Testis (tissue), 3 donors: ENCODE data around the gene GSTA3. TPM values are rescaled to one million over a fixed set of nuclear protein-coding genes. Genes with fewer than 3 reads are reported as not detected.
"Not testable (repeated sequence)": the region's sequence is repeated elsewhere in the genome, so short reads cannot be mapped to it uniquely, and the experiment has no call there.

ENCODE experiments used
- DNase-seq: peaks from one replicate; pipeline ENCODE4 v3.0.0-alpha.2; 2019
- H3K27ac ChIP-seq, 2 donors: fragments of 200-600 bp; sonication (generic); one replicate each; pipeline ENCODE4 v1.5.1; 2019
- H3K27me3 ChIP-seq: fragments of 200-600 bp; sonication (generic); one replicate; pipeline ENCODE4 v1.5.1; 2019
- H3K36me3 ChIP-seq: fragments of 200-600 bp; sonication (generic); one replicate; pipeline ENCODE4 v1.5.1; 2017; ENCODE audit warnings: low read depth; ENCODE audit errors: missing control alignments
- H3K4me1 ChIP-seq: fragments of 200-600 bp; sonication (generic); one replicate; pipeline ENCODE4 v1.5.1; 2019
- H3K4me3 ChIP-seq, 2 donors: fragments of 200-600 bp; sonication (generic); one replicate each; pipeline ENCODE4 v1.5.1; 2017 to 2019
- H3K9me3 ChIP-seq: fragments of 200-600 bp; sonication (generic); one replicate; pipeline ENCODE4 v1.5.1; 2017
- POLR2A ChIP-seq: fragments of 450-650 bp; IDR thresholded peaks from one replicate; pipeline ENCODE4 v1.6.1; 2017; ENCODE audit warnings: antibody characterized with exemption, mild to moderate bottlenecking, moderate library complexity
- WGBS, 2 donors: methylation state at CpG; one replicate each; pipeline ENCODE4 v1.1.5; 2018; 5-methylcytosine and 5-hydroxymethylcytosine counted together
- intact Hi-C: fragments of 100-400 bp; cut with DNase I; formaldehyde crosslinking; loops from one replicate; pipeline ENCODE4 v1.15.1; 2023; ENCODE audit warnings: low total_unique reads
- polyA plus RNA-seq: library from polyadenylated mRNA; stranded (reverse); fragments of 350-450 nt; fragmentation: Illumina TruSeq; extraction: RNeasy Lipid Tissue Mini Kit (QIAGEN cat#74804); gene quantifications from one replicate; pipeline ENCODE4 v1.2.3, GENCODE V29; 2014; ENCODE audit warnings: low read depth, low replicate concordance; ENCODE audit not compliant: insufficient read depth
- total RNA-seq, 2 donors: library from RNA; depleted of rRNA; stranded (reverse); fragments of >200 nt; gene quantifications; one replicate each; pipeline ENCODE4 v1.2.3, GENCODE V29; 2016
- TF ChIP-seq, protein P1 (sequence below), 3 experiments: fragments of 450-650 bp in 2 of 3; fragments of 200-600 bp in 1 of 3; sonication (generic) in 1 of 3; IDR thresholded peaks; one replicate each; pipeline ENCODE4 v1.5.1; 2016 to 2019; ENCODE audit warnings: antibody characterized with exemption in 3 of 3, mild to moderate bottlenecking in 2 of 3, moderate library complexity in 1 of 3

GSTA3 gene
- total and polyA plus RNA-seq, 3 donors from 2014 or later: 8.9 to 28.7 (median 26.7) TPM

DNA sequence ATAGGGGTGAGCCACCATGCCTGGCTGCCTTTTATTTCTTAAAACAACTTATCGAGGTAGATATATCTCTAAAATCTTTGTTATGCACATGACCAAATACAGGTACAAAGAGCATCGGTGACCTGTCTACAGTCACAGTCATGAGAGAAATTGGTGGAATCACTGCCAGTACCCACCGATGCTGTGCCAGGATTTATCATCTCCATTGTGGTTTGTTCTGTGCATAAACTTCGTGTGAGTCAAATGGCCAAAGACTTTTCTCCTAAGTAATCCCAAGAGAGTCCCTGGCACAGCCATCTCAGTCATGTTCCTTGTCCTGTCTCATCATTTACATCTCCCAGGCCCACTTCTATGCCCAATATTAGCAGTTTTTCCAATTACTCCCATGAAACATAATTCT is 9.0 kb downstream of the GSTA3 start:
- TF ChIP-seq, protein P1, sequence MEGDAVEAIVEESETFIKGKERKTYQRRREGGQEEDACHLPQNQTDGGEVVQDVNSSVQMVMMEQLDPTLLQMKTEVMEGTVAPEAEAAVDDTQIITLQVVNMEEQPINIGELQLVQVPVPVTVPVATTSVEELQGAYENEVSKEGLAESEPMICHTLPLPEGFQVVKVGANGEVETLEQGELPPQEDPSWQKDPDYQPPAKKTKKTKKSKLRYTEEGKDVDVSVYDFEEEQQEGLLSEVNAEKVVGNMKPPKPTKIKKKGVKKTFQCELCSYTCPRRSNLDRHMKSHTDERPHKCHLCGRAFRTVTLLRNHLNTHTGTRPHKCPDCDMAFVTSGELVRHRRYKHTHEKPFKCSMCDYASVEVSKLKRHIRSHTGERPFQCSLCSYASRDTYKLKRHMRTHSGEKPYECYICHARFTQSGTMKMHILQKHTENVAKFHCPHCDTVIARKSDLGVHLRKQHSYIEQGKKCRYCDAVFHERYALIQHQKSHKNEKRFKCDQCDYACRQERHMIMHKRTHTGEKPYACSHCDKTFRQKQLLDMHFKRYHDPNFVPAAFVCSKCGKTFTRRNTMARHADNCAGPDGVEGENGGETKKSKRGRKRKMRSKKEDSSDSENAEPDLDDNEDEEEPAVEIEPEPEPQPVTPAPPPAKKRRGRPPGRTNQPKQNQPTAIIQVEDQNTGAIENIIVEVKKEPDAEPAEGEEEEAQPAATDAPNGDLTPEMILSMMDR (IDR thresholded peaks at IDR 0.05): no peak
- TF ChIP-seq POLR2A: no peak
- 81 to 94% methylated on average over 4 of the region's 4 CpGs for WGBS, 2 donors

DNA sequence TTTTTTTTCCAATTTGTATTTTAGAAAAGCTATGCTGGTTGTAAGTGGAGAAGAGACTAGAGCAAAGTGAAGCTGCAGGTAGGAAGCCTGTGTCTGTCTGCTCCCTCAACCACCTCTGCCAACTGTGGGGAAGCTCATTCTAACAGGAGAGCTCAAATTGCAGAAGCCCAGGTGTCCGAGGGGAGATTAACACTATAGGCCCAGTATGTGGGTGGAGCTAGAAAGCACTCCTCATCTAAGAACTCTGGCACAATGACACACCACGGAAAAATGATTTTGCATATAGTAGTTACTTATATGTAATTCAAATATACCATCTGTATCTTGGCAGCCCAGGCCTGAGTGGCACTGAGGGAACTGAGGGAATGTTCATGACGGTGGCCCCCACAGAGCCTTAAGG is 13.7 kb downstream of the GSTA3 start:
- H3K4me3 ChIP-seq, H3K36me3 ChIP-seq, DNase-seq, H3K9me3 ChIP-seq, intact Hi-C loops, H3K27me3 ChIP-seq: not testable (repeated sequence)
- WGBS, 2 donors: 64 to 73% methylated on average over 3 of the region's 3 CpGs
- peak overlapping the region; percentile 77 to 84 for H3K27ac ChIP-seq
- peaks cover 15% of the 10 kb centered on the region for H3K4me1 ChIP-seq

More for the DNA sequence above, 9.0 kb downstream of the GSTA3 start:
- intact Hi-C loops: no loop called here
- H3K27ac ChIP-seq: no peak overlapping the region
- H3K36me3 ChIP-seq: no peaks in the 10 kb centered on the region
- no peaks in the 10 kb centered on the region for H3K27me3 ChIP-seq
- no peaks in the 10 kb centered on the region for H3K4me1 ChIP-seq
- no peak for DNase-seq
- no peaks in the 10 kb centered on the region for H3K9me3 ChIP-seq
- H3K4me3 ChIP-seq: no peak overlapping the region

DNA sequence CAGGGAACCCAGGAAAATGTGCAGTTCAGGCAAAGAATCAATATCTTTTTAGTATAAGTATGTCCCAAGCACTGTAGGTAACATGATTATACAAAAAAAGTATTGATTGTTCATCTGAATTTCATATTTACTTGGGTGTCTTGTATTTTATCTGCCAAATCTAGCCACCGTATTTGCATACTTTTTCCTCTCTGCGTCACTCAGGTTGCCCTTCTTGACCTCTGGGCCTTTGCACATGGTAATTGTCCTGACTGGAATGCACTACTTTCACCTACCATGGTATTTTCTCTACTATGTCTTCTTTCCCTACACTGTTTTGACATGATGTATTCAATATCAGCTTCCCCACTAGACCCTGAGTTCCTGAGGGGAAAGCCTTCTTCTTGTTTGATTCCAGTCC is 15.2 kb downstream of the GSTA3 start:
- intact Hi-C loops: no loop called here
- Histone ChIP-seq H3K27ac (peak overlapping the region; percentile 77 to 84), H3K4me3 (no peak overlapping the region)

DNA sequence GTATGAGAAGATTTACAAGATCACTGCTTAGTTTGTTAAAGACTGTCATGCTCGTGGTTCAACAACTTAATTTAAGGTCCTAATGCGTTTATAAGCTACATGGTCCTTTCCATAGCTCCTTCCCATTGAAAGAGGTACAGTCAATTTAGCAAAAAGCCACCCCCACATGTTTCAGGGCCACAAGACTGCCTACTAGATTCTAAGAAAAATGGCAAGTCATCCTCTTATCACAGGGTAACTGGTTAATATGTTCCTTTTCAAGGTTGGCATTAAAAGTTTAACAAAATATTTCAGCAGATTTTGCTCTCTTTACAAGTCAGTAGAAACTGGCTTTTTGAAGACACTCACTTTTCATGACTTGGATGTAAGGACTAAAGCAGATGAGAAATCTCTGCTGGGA is 15.7 kb downstream of the GSTA3 start:
- Histone ChIP-seq H3K36me3 (no peaks in the 10 kb centered on the region), H3K27ac (peak overlapping the region; percentile 77 to 84), H3K4me3 (no peak overlapping the region), H3K27me3 (no peaks in the 10 kb centered on the region), H3K4me1 (peaks cover 15% of the 10 kb centered on the region), H3K9me3 (no peaks in the 10 kb centered on the region)
- peak; percentile 51 for DNase-seq
- intact Hi-C loops: no loop called here
- WGBS, 2 donors: 50 to 65% methylated on average over 2 of the region's 2 CpGs
- TF ChIP-seq, protein P1 (IDR thresholded peaks at IDR 0.05): no peak
- no peak for TF ChIP-seq POLR2A

More for the DNA sequence above, 15.2 kb downstream of the GSTA3 start:
- H3K36me3 ChIP-seq: no peaks in the 10 kb centered on the region
- H3K27me3 ChIP-seq: no peaks in the 10 kb centered on the region
- H3K9me3 ChIP-seq: no peaks in the 10 kb centered on the region
- 44 to 78% methylated on average over 2 of the region's 2 CpGs for WGBS, 2 donors
- TF ChIP-seq, protein P1 (IDR thresholded peaks at IDR 0.05): no peak
- TF ChIP-seq POLR2A: no peak
- H3K4me1 ChIP-seq: peaks cover 15% of the 10 kb centered on the region
- no peak for DNase-seq

DNA sequence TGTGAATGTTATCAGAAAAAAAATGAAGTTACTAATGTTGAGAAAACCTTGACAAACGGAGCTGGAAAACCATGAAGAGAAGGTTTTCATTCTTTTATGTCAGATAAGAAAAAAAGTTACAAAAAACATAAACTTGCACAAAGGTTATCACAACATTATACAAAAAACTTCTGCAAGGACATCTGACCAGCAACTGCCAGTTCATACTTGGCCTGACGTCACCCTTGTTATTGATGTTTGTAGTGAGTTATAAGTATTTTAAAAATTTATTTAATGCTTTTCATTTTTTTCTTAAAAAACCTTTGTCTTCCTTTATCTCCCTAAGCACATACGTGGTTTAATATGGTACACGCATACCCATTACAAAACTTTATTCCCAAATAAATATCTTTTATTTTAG is 16.3 kb downstream of the GSTA3 start:
- TF ChIP-seq, protein P1 (IDR thresholded peaks at IDR 0.05): no peak
- no peak for TF ChIP-seq POLR2A
- peak overlapping the region; percentile 77 to 84 for H3K27ac ChIP-seq
- peaks cover 15% of the 10 kb centered on the region for H3K4me1 ChIP-seq
- no peak overlapping the region for H3K4me3 ChIP-seq
- H3K27me3 ChIP-seq: no peaks in the 10 kb centered on the region
- H3K9me3 ChIP-seq: no peaks in the 10 kb centered on the region
- no peaks in the 10 kb centered on the region for H3K36me3 ChIP-seq
- peak; percentile 71 for DNase-seq
- intact Hi-C loops: no loop called here
- WGBS, 2 donors: 54 to 56% methylated on average over 4 of the region's 4 CpGs
